Gastrocnemius medialis (tissue), 4 donors: ENCODE measurements around the gene WDR70.

Source experiments
- POLR2A ChIP-seq, 2 donors: fragments of 450-650 bp; IDR thresholded peaks; one replicate each; pipeline ENCODE4 v1.6.1; 2017; ENCODE audit warnings: antibody characterized with exemption in 2 of 2, mild to moderate bottlenecking in 2 of 2, moderate library complexity in 2 of 2
- TF ChIP-seq, protein P1 (sequence below), 5 experiments: fragments of 450-650 bp in 3 of 5; fragments of 200-600 bp in 2 of 5; sonication (generic) in 2 of 5; IDR thresholded peaks in 4 of 5; conservative IDR thresholded peaks in 1 of 5; 1 replicate in 4 of 5; 2 replicates in 1 of 5; pipeline ENCODE4 v1.5.1; 2016 to 2019; ENCODE audit warnings: antibody characterized with exemption in 5 of 5, mild to moderate bottlenecking in 3 of 5, moderate library complexity in 3 of 5

GRCh38 chr5:37428044-37428443, 48.9 kb downstream of the WDR70 start:
- TF ChIP-seq, protein P1, sequence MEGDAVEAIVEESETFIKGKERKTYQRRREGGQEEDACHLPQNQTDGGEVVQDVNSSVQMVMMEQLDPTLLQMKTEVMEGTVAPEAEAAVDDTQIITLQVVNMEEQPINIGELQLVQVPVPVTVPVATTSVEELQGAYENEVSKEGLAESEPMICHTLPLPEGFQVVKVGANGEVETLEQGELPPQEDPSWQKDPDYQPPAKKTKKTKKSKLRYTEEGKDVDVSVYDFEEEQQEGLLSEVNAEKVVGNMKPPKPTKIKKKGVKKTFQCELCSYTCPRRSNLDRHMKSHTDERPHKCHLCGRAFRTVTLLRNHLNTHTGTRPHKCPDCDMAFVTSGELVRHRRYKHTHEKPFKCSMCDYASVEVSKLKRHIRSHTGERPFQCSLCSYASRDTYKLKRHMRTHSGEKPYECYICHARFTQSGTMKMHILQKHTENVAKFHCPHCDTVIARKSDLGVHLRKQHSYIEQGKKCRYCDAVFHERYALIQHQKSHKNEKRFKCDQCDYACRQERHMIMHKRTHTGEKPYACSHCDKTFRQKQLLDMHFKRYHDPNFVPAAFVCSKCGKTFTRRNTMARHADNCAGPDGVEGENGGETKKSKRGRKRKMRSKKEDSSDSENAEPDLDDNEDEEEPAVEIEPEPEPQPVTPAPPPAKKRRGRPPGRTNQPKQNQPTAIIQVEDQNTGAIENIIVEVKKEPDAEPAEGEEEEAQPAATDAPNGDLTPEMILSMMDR (IDR thresholded peaks at IDR 0.05 in 4 of 5, conservative IDR thresholded peaks at IDR 0.05 in 1 of 5) = no peak
- TF ChIP-seq POLR2A (IDR thresholded peaks at IDR 0.05) = no peak
